Spleen (tissue), 11 donors: ENCODE measurements around the gene CEP76. TPM values are rescaled to one million over a fixed set of nuclear protein-coding genes. Genes with fewer than 3 reads are reported as not detected.
A peak's percentile ranks its signal among the peaks of the same experiment; 100 is the strongest.

Experiments
- DNase-seq: peaks from one replicate; pipeline ENCODE4 v3.0.0-alpha.2; 2020
- H3K27ac ChIP-seq, 8 donors: fragments of 200-600 bp; sonication (generic) in 7 of 8; 1 replicate in 4 of 8; 2 replicates in 4 of 8; pipeline versions ENCODE4 v1.5.0 to v1.8.0; 2016 to 2021; ENCODE audit warnings: inconsistent platforms in 4 of 8, mild to moderate bottlenecking in 4 of 8, moderate library complexity in 1 of 8
- H3K27me3 ChIP-seq, 7 donors: fragments of 200-600 bp; sonication (generic) in 6 of 7; replicated peaks in 1 of 7; 1 replicate in 4 of 7; 2 replicates in 3 of 7; pipeline versions ENCODE4 v1.5.0 to v1.8.0; 2016 to 2021; ENCODE audit warnings: inconsistent platforms in 3 of 7, mild to moderate bottlenecking in 1 of 7
- H3K36me3 ChIP-seq, 6 donors: fragments of 200-600 bp; sonication (generic) in 5 of 6; 1 replicate in 4 of 6; 2 replicates in 2 of 6; pipeline versions ENCODE4 v1.5.0 to v1.8.0; 2016 to 2021; ENCODE audit warnings: inconsistent platforms in 2 of 6
- H3K4me1 ChIP-seq, 6 donors: fragments of 200-600 bp; sonication (generic) in 5 of 6; 1 replicate in 3 of 6; 2 replicates in 3 of 6; pipeline versions ENCODE4 v1.5.0 to v1.8.0; 2016 to 2021; ENCODE audit warnings: inconsistent platforms in 3 of 6
- H3K4me3 ChIP-seq, 8 donors: fragments of 200-600 bp; sonication (generic) in 7 of 8; 1 replicate in 4 of 8; 2 replicates in 4 of 8; pipeline versions ENCODE4 v1.5.0 to v1.8.0; 2016 to 2021; ENCODE audit warnings: inconsistent platforms in 4 of 8, mild to moderate bottlenecking in 4 of 8, moderate library complexity in 2 of 8
- H3K9me3 ChIP-seq, 8 donors: fragments of 200-600 bp; sonication (generic) in 7 of 8; 1 replicate in 4 of 8; 2 replicates in 4 of 8; pipeline versions ENCODE4 v1.5.0 to v1.8.0; 2016 to 2021; ENCODE audit warnings: inconsistent platforms in 4 of 8
- CTCF ChIP-seq, 11 experiments: fragments of 200-600 bp in 7 of 11; fragments of 450-650 bp in 4 of 11; sonication (generic) in 4 of 11; IDR thresholded peaks in 8 of 11; conservative IDR thresholded peaks in 3 of 11; 1 replicate in 7 of 11; 2 replicates in 4 of 11; pipeline versions ENCODE4 v1.4.0 to v1.8.0; 2016 to 2021; ENCODE audit warnings: antibody characterized with exemption in 11 of 11, inconsistent platforms in 4 of 11, mild to moderate bottlenecking in 1 of 11
- POLR2A ChIP-seq, 3 donors: fragments of 450-650 bp; IDR thresholded peaks; one replicate each; pipeline ENCODE4 v1.5.1; 2017; ENCODE audit warnings: antibody characterized with exemption in 3 of 3, mild to moderate bottlenecking in 1 of 3
- POLR2AphosphoS5 ChIP-seq, 3 donors: sonication (generic); formaldehyde crosslinking; IDR thresholded peaks; one replicate each; pipeline ENCODE4 v1.5.1; 2017; ENCODE audit warnings: antibody characterized with exemption in 3 of 3
- WGBS, 5 donors: extraction: QIAGEN DNeasy Blood & Tissue Kit in 3 of 5; methylation state at CpG; one replicate each; pipeline versions ENCODE4 v1.1.5 to v1.1.7; 2013 to 2018; 5-methylcytosine and 5-hydroxymethylcytosine counted together
- intact Hi-C: fragments of 100-400 bp; cut with DNase I; formaldehyde crosslinking; loops from one replicate; pipeline ENCODE4 v1.15.0; 2023; ENCODE audit warnings: low total_unique reads
- polyA plus RNA-seq, 3 donors: library from polyadenylated mRNA; stranded (reverse); fragments of 200-250 nt; gene quantifications; one replicate each; pipeline ENCODE4 v1.2.1, GENCODE V29; 2013
- total RNA-seq, 7 donors: library from RNA; depleted of rRNA in 3 of 7; stranded (reverse); fragments of >200 nt in 3 of 7; fragmentation: NEBNext Ultra II Directional in 4 of 7; extraction: Animal tissue kit (Norgen Biotek cat#: 25700) in 4 of 7; gene quantifications; one replicate each; pipeline versions ENCODE4 v1.1.0 to v1.2.1, GENCODE V29; 2016 to 2021
- donor health status: healthy with polysubstance abuse.
- donor health status: DM: no; HTN: no; CAD: no; lungs with moderate emphysema.
- donor health status: DM: no; HTN: no; CAD: no.
- donor health status: Bipolar disorder and iron deficiency.
- donor health status: healthy.
- donor health status: DM: no; HTN: no; CAD: no.
- donor health status: DM: yes; HTN: yes; CAD: no.

CEP76 gene
- total and polyA plus RNA-seq, 10 donors: 1.5 to 21.2 (median 6.3) TPM

DNA sequence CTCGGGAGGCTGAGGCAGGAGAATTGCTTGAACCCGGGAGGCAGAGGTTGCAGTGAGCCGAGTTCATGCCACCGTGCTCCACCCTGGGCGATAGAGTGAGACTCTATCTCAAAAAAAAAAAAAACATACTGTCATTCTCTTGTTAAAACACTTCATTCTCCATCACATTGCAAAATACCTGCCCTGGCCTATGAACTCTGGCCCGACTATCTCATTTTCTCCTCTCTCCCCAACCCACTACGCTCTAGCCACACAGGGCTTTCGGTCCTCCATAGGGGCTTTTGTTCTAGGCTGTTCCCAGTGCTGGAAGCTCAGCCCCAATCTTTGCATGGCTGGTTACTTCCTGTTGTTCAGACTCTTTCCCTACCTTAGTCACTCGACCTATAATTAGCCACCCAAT is 10.3 kb downstream of the CEP76 start:
- no peaks in the 10 kb centered on the region for H3K27me3 ChIP-seq
- no peak for DNase-seq
- WGBS, 5 donors: 82 to 92% (median 86%) methylated on average over 9 of the region's 9 CpGs

GRCh38 chr18:12689256-12689850 is 13.2 kb downstream of the CEP76 start:
- no peak overlapping the region for H3K4me3 ChIP-seq

More for the DNA sequence above, 10.3 kb downstream of the CEP76 start:
- peaks cover 0 to 4% (median 0%) of the 10 kb centered on the region in 6 donors for H3K4me1 ChIP-seq
- TF ChIP-seq POLR2A (IDR thresholded peaks at IDR 0.05) (no peak), POLR2AphosphoS5 (IDR thresholded peaks at IDR 0.05) (no peak), CTCF (IDR thresholded peaks at IDR 0.05 in 8 of 11, conservative IDR thresholded peaks at IDR 0.05 in 3 of 11) (no peak)
- no peak overlapping the region for H3K27ac ChIP-seq
- H3K4me3 ChIP-seq: no peak overlapping the region
- intact Hi-C loops: no loop called here
- H3K36me3 ChIP-seq: peaks cover 0 to 61% (median 11%) of the 10 kb centered on the region in 6 donors
- no peaks in the 10 kb centered on the region for H3K9me3 ChIP-seq

DNA sequence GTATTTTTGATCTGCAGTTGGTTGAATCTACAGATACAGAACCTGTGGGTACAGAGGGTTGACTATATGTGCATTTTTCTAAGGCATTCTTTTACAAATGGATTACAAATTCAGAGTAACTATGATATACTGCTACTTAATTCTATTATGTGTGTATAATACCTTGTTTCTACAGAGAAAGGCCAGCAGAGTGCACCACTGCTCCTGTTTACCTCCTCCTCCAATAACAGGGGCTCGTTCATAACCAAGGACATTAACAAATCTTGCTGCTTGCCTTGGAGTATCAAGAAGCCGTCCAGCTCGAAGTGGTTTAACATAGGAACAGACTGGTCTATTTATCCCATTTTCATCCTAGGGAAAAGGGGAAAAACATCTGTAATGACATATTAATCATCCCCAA is 16.4 kb downstream of the CEP76 start:
- Histone ChIP-seq H3K27me3 (no peaks in the 10 kb centered on the region), H3K27ac (no peak overlapping the region), H3K4me3 (no peak overlapping the region), H3K36me3 (peaks cover 0 to 64% (median 7%) of the 10 kb centered on the region in 6 donors), H3K9me3 (no peaks in the 10 kb centered on the region), H3K4me1 (peaks cover 0 to 4% (median 0%) of the 10 kb centered on the region in 6 donors)
- DNase-seq: no peak
- 70 to 82% (median 78%) methylated on average over 3 of the region's 3 CpGs for WGBS, 5 donors
- intact Hi-C loops: no loop called here
- TF ChIP-seq POLR2A (IDR thresholded peaks at IDR 0.05): no peak
- TF ChIP-seq CTCF (IDR thresholded peaks at IDR 0.05 in 8 of 11, conservative IDR thresholded peaks at IDR 0.05 in 3 of 11): no peak
- no peak for TF ChIP-seq POLR2AphosphoS5 (IDR thresholded peaks at IDR 0.05)

More at GRCh38 chr18:12689256-12689850, 13.2 kb downstream of the CEP76 start:
- intact Hi-C loops: no loop called here
- Histone ChIP-seq H3K9me3 (no peaks in the 10 kb centered on the region), H3K27me3 (no peaks in the 10 kb centered on the region), H3K36me3 (peaks cover 0 to 59% (median 11%) of the 10 kb centered on the region in 6 donors), H3K27ac (no peak overlapping the region), H3K4me1 (peaks cover 0 to 4% (median 0%) of the 10 kb centered on the region in 6 donors)
- 50 to 68% (median 61%) methylated on average over 4 of the region's 4 CpGs for WGBS, 5 donors
- TF ChIP-seq POLR2AphosphoS5 (IDR thresholded peaks at IDR 0.05) (no peak), POLR2A (IDR thresholded peaks at IDR 0.05) (no peak), CTCF (IDR thresholded peaks at IDR 0.05 in 8 of 11, conservative IDR thresholded peaks at IDR 0.05 in 3 of 11) (no peak)
- no peak for DNase-seq

- intact Hi-C loops: no loop called here
- H3K36me3 ChIP-seq: peaks cover 0 to 95% (median 5%) of the 10 kb centered on the region in 6 donors
- peak overlapping the region in 1 of 8 donors; percentile 39 for H3K4me3 ChIP-seq
- DNase-seq: peak; percentile 79
- peaks cover 4 to 14% (median 11%) of the 10 kb centered on the region in 6 donors for H3K4me1 ChIP-seq
- H3K9me3 ChIP-seq: no peaks in the 10 kb centered on the region
- no peaks in the 10 kb centered on the region for H3K27me3 ChIP-seq
- peak overlapping the region; percentile 65 to 87 (median 82) for H3K27ac ChIP-seq
- TF ChIP-seq CTCF (IDR thresholded peaks at IDR 0.05 in 8 of 11, conservative IDR thresholded peaks at IDR 0.05 in 3 of 11) (no peak), POLR2A (IDR thresholded peaks at IDR 0.05) (peak in 1 of 3 donors; percentile 48), POLR2AphosphoS5 (IDR thresholded peaks at IDR 0.05) (peak in 2 of 3 donors; percentile 81 to 86)
- WGBS, 5 donors: 5 to 16% (median 12%) methylated on average over 8 of the region's 8 CpGs
These were observed 23.2 kb downstream of the CEP76 start for GRCh38 chr18:12679183-12679786.
